Small intestine (tissue), 7 donors: ENCODE results near the gene RCAN3. TPM values are rescaled to one million over a fixed set of nuclear protein-coding genes. Genes with fewer than 3 reads are reported as not detected.
"Not testable (repeated sequence)": the region's sequence is repeated elsewhere in the genome, so short reads cannot be mapped to it uniquely, and the experiment has no call there.

Source experiments
- DNase-seq, 2 donors: peaks; one replicate each; pipeline versions ENCODE4 v3.0.0 to v3.0.0-alpha.2; 2013
- FAIRE-seq: peaks from 2 replicates; lab custom pipeline; 2012; peaks lifted over from hg19 to GRCh38; lab: Jason Lieb, UNC
- H3K27ac ChIP-seq, 3 donors: one replicate each; pipeline ENCODE4 v1.5.1; 2013; ENCODE audit warnings: low read length in 2 of 3, mild to moderate bottlenecking in 2 of 3, control low read depth in 1 of 3, inconsistent platforms in 1 of 3, low read depth in 1 of 3, moderate library complexity in 1 of 3
- H3K27me3 ChIP-seq, 3 donors: one replicate each; pipeline ENCODE4 v1.6.1; 2013; ENCODE audit warnings: low read length in 3 of 3, inconsistent platforms in 1 of 3; ENCODE audit not compliant: control insufficient read depth in 3 of 3, insufficient read depth in 3 of 3
- H3K36me3 ChIP-seq, 3 donors: one replicate each; pipeline ENCODE4 v1.6.1; 2013; ENCODE audit warnings: low read length in 3 of 3, inconsistent platforms in 1 of 3, low read depth in 1 of 3, mild to moderate bottlenecking in 1 of 3, moderate library complexity in 1 of 3; ENCODE audit not compliant: control insufficient read depth in 3 of 3, insufficient read depth in 2 of 3
- H3K4me1 ChIP-seq, 3 donors: one replicate each; pipeline ENCODE4 v1.6.1; 2013; ENCODE audit warnings: low read length in 2 of 3, inconsistent platforms in 1 of 3, low read depth in 1 of 3, mild to moderate bottlenecking in 1 of 3, moderate library complexity in 1 of 3; ENCODE audit not compliant: control insufficient read depth in 3 of 3, insufficient read depth in 2 of 3
- H3K4me3 ChIP-seq, 3 donors: one replicate each; pipeline ENCODE4 v1.5.1; 2013; ENCODE audit warnings: low read length in 3 of 3, control low read depth in 1 of 3, inconsistent platforms in 1 of 3, low read depth in 1 of 3, mild to moderate bottlenecking in 1 of 3, moderate library complexity in 1 of 3
- H3K9me3 ChIP-seq, 2 donors: one replicate each; pipeline ENCODE4 v1.6.1; 2013; ENCODE audit warnings: low read depth in 1 of 2, low read length in 1 of 2; ENCODE audit not compliant: control insufficient read depth in 2 of 2, insufficient read depth in 1 of 2
- WGBS, 3 donors: extraction: QIAGEN DNeasy Blood & Tissue Kit; methylation state at CpG; one replicate each; pipeline ENCODE4 v1.1.7; 2013; 5-methylcytosine and 5-hydroxymethylcytosine counted together
- polyA plus RNA-seq, 4 donors: library from polyadenylated mRNA; stranded (reverse) in 3 of 4; unstranded in 1 of 4; fragments of 200-250 nt in 3 of 4; fragments of 120-200 nt in 1 of 4; gene quantifications; one replicate each; pipeline versions ENCODE4 v1.2.1 to v1.2.3, GENCODE V29; 2013
- donor health status: healthy with polysubstance abuse.
- donor health status: control.
- donor health status: control.
- donor health status: Bipolar disorder and iron deficiency.
- donor health status: healthy.

RCAN3 gene
- polyA plus RNA-seq, 4 donors = 1.9 to 8.3 (median 4.2) TPM

GRCh38 chr1:24507405-24507804 is 4.8 kb downstream of the RCAN3 start:
- DNase-seq = peak; percentile 17 to 64
- no peaks in the 10 kb centered on the region for H3K9me3 ChIP-seq
- H3K27me3 ChIP-seq = no peaks in the 10 kb centered on the region
- 40 to 72% (median 49%) methylated on average over 5 of the region's 5 CpGs for WGBS, 3 donors
- H3K36me3 ChIP-seq = peaks cover 0 to 3% (median 0%) of the 10 kb centered on the region in 3 donors
- no peak overlapping the region for H3K4me3 ChIP-seq
- H3K4me1 ChIP-seq = peaks cover 3 to 6% (median 5%) of the 10 kb centered on the region in 3 donors
- peak overlapping the region in 2 of 3 donors; percentile 66 to 87 for H3K27ac ChIP-seq
- no peak for FAIRE-seq

DNA sequence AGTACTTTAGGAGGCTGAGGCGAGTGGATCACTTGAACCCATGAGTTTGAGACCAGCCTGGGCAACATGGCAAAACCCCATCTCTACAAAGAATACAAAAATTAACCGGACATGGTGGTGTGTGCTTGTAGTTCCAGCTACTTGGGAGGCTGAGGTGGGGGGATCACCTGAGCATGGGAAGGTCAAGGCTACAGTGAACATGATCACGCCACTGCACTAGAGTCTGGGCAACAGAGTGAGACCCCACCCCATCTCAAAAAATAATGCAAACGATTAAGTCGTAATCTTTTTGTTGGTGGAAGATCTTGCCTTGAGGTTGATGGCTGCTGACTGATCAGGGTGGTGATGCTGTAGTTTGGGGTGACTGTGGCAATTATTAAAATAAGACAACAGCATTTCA is 6.3 kb downstream of the RCAN3 start:
- Histone ChIP-seq H3K36me3 (peaks cover 0 to 3% (median 0%) of the 10 kb centered on the region in 3 donors), H3K4me3 (no peak overlapping the region), H3K9me3 (no peaks in the 10 kb centered on the region), H3K27me3 (no peaks in the 10 kb centered on the region), H3K27ac (no peak overlapping the region), H3K4me1 (peaks cover 3 to 6% (median 5%) of the 10 kb centered on the region in 3 donors)
- 94 to 96% (median 96%) methylated on average over 5 of the region's 5 CpGs for WGBS, 3 donors
- FAIRE-seq (no peak), DNase-seq (no peak)

DNA sequence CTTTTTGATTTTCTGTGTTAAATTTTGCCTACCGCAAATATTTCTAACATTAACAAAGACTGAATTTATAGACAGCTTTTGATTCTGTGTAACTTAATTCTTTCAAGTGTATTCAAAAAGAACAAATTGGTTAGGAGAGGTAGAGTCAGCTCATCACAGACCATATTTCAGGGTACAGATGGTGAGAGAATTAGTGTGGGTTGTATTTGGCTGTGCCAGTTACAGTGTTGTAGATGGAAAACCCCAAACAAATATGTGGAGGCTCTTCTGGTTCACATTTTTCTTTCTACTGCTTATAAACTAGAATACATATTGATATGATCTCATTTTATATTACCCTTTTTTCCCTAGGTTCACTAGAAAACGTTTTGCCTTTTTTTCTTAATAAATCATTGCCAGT is 11.1 kb downstream of the RCAN3 start:
- DNase-seq (no peak), FAIRE-seq (no peak)
- Histone ChIP-seq H3K9me3 (no peaks in the 10 kb centered on the region), H3K27me3 (no peaks in the 10 kb centered on the region), H3K4me3 (no peak overlapping the region), H3K4me1 (no peaks in the 10 kb centered on the region), H3K27ac (no peak overlapping the region), H3K36me3 (peaks cover 0 to 17% (median 0%) of the 10 kb centered on the region in 3 donors)
- 59 to 64% (median 59%) methylated on average over 2 of the region's 2 CpGs for WGBS, 3 donors

DNA sequence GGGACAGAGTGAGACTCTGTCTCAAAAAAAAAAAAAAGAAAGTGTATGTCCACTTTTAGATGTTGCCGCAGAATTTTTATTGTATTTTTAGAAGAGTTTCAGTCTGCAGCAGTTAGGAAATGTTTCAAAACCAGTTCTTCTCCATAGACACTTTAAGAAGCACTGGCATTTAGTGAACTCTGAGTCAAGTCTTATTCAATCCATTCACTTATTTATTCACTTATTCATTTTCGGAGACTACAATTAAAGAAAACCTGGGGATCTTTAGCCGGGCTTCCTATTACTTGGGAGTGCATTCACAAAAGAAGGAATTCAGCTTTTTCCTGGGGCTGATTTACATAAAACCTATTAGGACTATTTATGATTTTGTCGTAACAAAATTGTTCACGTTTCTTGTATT is 12.3 kb downstream of the RCAN3 start:
- FAIRE-seq = no peak
- Histone ChIP-seq H3K27me3 (no peaks in the 10 kb centered on the region), H3K4me1 (no peaks in the 10 kb centered on the region), H3K27ac (no peak overlapping the region), H3K36me3 (peaks cover 0 to 17% (median 0%) of the 10 kb centered on the region in 3 donors), H3K4me3 (no peak overlapping the region), H3K9me3 (no peaks in the 10 kb centered on the region)
- no peak for DNase-seq
- WGBS, 3 donors = 91 to 97% (median 95%) methylated on average over 5 of the region's 5 CpGs

DNA sequence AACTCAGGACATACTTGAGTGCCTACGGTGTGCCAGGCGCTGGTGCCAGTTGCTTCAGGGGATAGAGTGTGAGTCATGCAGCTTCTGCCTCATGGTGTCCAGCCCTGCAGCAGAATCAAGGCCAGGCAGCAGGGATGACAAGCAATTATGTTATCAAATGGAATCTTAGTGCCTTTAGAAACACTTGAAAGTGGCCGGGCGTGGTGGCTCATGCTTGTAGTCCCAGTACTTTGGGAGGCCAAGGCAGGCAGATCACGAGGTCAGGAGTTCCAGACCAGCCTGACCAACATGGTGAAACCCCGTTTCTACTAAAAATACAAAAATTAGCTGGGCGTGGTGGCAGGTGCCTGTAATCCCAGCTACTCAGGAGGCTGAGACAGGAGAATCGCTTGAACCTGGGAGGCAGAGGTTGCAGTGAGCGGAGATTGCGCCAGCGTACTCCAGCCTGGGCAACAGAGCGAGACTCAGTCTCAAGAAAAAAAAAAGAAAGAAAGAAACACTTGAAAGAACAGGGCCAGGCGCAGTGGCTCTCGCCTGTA is 13.1 kb downstream of the RCAN3 start:
- 92 to 93% (median 92%) methylated on average over 14 of the region's 14 CpGs for WGBS, 3 donors
- H3K36me3 ChIP-seq = peaks cover 0 to 17% (median 0%) of the 10 kb centered on the region in 3 donors
- H3K27ac ChIP-seq, H3K4me1 ChIP-seq, H3K9me3 ChIP-seq, H3K4me3 ChIP-seq, FAIRE-seq, DNase-seq, H3K27me3 ChIP-seq: not testable (repeated sequence)

GRCh38 chr1:24516506-24516905 is 13.9 kb downstream of the RCAN3 start:
- Histone ChIP-seq H3K27ac (no peak overlapping the region), H3K36me3 (peaks cover 0 to 17% (median 0%) of the 10 kb centered on the region in 3 donors), H3K4me3 (no peak overlapping the region), H3K9me3 (no peaks in the 10 kb centered on the region), H3K4me1 (no peaks in the 10 kb centered on the region), H3K27me3 (no peaks in the 10 kb centered on the region)
- DNase-seq (no peak), FAIRE-seq (no peak)
- WGBS, 3 donors = 83 to 95% (median 93%) methylated on average over 12 of the region's 12 CpGs

- no peak for DNase-seq
- no peaks in the 10 kb centered on the region for H3K9me3 ChIP-seq
- peaks cover 0 to 20% (median 0%) of the 10 kb centered on the region in 3 donors for H3K36me3 ChIP-seq
- no peak overlapping the region for H3K4me3 ChIP-seq
- no peaks in the 10 kb centered on the region for H3K27me3 ChIP-seq
- 94 to 96% (median 95%) methylated on average over 4 of the region's 4 CpGs for WGBS, 3 donors
- no peak overlapping the region for H3K27ac ChIP-seq
- H3K4me1 ChIP-seq = no peaks in the 10 kb centered on the region
- no peak for FAIRE-seq
Observed at GRCh38 chr1:24517898-24518297, 15.3 kb downstream of the RCAN3 start.

GRCh38 chr1:24520282-24520681 is 17.6 kb downstream of the RCAN3 start:
- not testable (repeated sequence) for H3K27me3 ChIP-seq, DNase-seq, FAIRE-seq, H3K4me3 ChIP-seq, H3K9me3 ChIP-seq, H3K4me1 ChIP-seq, H3K27ac ChIP-seq
- H3K36me3 ChIP-seq = peaks cover 0 to 18% (median 0%) of the 10 kb centered on the region in 3 donors
- WGBS, 3 donors = 94 to 97% (median 96%) methylated on average over 4 to 5 of the region's 5 CpGs

GRCh38 chr1:24525606-24526005 is 23.0 kb downstream of the RCAN3 start:
- DNase-seq (no peak), FAIRE-seq (no peak)
- 80 to 91% (median 91%) methylated on average over 6 of the region's 6 CpGs for WGBS, 3 donors
- H3K9me3 ChIP-seq = no peaks in the 10 kb centered on the region
- H3K4me1 ChIP-seq = no peaks in the 10 kb centered on the region
- H3K36me3 ChIP-seq = peaks cover 0 to 6% (median 0%) of the 10 kb centered on the region in 3 donors
- no peak overlapping the region for H3K4me3 ChIP-seq
- H3K27ac ChIP-seq = no peak overlapping the region
- no peaks in the 10 kb centered on the region for H3K27me3 ChIP-seq
